HG03354 (cell line): Measurements from ENCODE around the gene RNF167.
A peak's percentile ranks its signal among the peaks of the same experiment; 100 is the strongest.

Experiments
- ATAC-seq: cut with Tn5 transposase; IDR thresholded peaks from one replicate; pipeline ENCODE4 v1.9.1; 2021; ENCODE audit warnings: mild to moderate bottlenecking; ENCODE audit not compliant: unreplicated experiment, poor library complexity, severe bottlenecking

Gene RNF167

DNA sequence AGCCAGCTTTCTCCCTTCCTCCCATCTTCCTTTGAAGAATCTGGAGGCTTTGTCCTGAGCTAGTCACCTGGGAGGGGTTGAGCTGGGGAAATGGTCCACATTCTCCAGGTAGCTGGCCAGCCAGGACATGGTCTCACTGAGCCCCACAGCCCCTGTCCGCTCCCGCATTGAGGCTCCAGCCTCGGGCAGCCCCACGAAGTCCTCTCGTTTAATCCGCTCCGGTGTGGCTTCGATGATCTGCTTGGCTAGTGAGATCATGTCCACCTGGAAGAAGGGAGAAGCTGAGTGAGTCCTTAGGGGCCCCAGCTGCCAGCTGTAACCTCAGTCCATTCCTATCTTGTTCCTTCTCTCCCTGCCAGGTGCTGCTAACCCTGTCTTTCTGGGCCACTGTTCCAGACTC is 30.2 kb downstream of the RNF167 start:
- ATAC-seq: no peak

DNA sequence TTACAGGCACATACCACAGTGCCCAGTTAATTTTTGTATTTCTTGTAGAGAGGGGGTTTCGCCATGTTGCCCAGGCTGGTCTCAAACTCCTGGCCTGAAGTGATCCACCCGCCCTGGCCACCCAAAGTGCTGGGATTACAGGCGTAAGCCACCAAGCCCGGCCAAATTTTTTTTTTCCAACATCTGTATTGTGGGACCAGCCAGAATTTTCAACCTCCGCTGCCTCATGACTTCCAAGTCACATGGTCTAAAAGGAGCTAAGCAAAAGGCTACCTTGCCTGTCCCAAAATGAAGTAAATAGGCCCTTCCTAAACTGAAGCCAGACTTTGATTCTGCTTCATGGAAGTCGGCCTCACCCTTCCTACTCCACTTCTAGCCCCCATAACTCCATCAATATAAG is 31.8 kb downstream of the RNF167 start:
- no peak for ATAC-seq

DNA sequence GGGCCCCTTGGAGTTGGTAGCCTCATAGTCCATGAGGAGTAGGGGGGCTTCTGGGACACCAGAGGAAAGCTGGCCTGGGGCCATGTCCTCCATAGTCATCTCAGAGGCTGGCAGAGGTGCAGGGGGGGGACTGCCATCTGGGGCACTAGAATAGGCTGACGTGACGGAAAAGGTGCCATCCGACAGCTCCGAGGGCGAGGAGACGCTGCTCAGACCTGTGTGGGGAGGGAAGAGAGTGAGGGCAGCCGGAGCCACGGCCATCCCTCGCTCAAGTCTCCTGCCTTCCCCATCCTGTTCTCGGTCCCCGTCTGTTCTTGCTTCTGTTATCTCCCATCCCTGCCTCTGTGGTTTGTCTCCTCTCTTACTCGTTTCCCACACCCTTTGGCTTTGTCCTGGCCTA is 32.3 kb downstream of the RNF167 start:
- no peak for ATAC-seq

GRCh38 chr17:4972752-4973151 is 32.7 kb downstream of the RNF167 start:
- no peak for ATAC-seq

DNA sequence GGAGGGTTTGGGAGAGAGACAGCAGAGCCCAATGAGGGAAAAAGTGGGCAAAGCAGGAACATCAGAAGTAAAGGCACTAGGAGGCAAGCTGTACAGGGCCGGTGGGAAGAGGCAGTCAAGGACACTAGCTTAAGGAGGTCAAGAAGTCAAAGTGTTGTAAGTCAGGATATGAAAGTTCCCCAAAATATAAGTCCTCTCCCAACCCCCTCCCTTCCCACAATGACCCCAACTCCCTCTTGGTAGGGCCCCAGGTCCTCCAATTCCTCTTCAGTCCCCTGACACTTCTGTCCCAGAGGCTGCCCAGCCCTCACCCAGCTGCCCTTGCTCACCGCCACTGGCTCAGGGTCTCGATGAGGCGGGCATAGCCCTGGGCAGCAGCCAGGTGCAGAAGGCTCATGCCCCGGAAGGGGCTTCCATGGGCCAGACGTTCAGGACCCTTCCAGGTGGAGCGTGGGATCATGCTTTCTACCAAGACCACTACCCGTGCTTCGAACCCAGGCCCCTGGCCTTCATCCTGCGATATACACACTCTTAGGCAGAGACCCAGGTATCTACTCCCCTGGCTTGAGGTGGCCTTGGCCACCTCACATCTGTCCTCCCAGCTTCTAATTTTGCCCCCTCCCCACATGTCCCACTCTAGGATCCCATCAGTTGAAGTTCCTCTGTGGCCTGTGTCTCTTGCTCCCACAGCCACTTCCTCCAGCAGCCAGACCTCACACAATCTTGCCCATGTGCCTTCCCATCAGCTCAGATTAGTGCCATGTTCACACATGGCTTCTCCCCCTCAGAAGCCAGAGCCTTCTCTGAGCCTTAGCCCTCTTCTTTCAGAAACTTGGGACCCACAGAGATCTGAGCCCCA is 33.4 kb downstream of the RNF167 start:
- ATAC-seq: no peak

DNA sequence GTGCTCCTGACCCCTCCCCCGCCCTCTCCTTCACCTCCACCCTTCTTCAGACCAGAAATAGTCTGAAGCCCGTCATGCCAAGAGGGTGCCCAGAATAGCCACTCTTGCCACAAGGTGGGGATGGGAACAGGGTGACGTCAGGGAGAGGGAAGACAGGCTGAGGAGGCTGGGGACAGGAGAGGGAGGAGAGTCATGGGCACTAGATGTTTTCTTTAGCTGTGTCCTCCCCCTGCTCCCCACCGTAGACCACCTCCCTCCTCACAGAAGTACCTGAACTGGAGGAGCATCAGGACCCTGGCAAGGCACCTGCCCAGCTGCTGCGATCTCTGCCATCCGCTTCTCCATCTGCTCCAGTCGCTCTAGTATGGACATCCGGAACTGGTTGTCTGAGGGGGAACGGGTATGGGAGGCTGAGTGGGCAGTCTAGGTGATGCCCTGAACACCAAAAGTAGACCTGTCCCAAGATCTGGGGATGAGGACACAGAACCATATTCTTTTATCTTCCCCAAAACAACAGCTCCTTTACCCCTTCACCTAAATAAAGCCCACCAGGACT is 34.1 kb downstream of the RNF167 start:
- ATAC-seq: no peak

DNA sequence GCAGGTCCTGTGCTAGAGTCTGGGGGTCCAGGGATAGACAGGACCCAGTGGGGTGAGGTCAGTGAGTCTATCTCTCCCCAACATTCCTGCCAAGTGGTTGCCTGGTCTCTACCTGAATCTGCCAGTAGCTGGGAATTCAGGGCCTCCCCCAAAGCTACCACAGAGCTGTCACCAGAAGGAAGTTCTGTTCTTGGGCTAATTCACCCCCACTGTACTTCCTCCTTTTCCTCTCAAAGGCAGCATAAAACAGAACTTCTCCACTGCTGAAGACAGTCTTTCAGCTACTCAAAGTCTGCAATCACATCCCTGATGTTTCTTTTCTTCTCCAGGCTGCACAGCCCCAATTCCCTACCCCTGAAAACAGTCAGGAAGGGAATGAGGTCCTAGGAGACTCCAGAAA is 38.7 kb downstream of the RNF167 start:
- no peak for ATAC-seq

DNA sequence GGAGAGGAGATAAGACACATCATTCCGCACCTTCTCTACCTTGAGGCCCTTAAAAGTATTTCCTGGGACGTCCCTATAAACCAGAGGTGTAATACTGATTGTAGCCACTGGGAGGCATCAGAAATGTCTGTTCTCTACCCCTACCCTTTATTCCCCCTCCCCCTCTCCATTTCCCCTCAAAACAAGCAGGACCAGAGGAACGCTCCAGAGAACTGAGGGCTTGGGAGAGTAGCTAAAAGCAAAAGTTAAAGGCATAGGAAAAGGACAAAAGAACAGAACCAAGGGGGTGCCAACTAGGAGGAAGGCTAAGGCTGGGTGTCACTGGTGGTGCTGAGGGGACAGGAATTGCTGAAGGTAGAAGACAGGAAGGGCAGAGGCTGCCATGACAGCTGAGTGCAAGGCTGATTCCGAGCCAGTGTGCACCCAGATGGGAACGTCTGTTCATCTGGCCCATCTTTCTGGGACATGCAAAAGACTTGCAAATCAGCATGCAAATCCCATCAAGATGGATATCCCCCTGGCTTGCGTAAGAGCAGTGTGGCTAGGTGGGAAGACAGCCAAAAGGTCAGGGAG is 40.7 kb downstream of the RNF167 start:
- ATAC-seq: no peak

GRCh38 chr17:4982305-4982704 is 42.2 kb downstream of the RNF167 start:
- ATAC-seq: no peak

GRCh38 chr17:4986403-4986802 is 46.3 kb downstream of the RNF167 start:
- ATAC-seq: no peak

- ATAC-seq: peak; percentile 79
These were observed 47.1 kb downstream of the RNF167 start, which contains the start of gene CAMTA2 for GRCh38 chr17:4986951-4987766. Gene CAMTA2 (minus strand): TSS chr17:4987675. CDS start chr17:4986222, 1,453 bp downstream.

DNA sequence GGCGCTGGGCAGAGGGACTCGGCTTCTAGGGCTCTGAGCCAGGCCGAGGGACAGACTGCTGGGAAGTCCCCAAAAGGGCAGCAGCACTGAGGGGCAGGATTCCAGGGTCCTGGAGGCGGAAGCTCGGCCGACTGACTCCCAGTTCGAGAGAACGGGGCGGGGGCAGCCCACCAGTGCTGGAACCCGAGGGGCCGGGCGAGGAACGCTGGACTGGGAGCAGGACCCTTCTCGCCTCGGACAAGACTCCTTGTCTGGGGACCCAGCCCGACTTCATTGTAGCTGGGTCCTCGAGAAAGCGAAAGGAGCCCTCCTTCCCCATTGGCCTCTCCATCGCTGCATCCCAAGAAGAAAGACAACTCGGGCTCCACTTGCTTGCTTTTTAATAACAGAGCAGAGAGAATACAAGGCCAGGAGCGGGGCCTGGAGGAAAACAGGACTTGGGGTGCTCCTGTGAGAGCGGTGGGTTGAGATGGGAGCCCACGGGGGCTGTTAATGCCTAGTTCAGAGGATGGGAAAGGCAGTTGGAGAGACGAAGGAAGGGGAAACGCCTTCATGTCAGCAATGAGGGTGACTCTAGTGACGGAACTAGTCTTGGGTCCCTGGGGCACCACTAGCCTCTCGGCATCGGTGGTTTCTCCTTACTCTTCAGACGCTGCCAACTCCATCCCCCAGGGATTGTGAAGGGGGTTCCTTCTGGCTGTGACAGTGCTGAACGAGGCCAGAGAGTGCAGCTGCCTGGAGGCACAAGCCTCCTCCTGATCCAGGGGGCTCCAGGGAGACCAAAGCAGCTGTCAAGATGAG is 47.9 kb downstream of the RNF167 start:
- no peak for ATAC-seq

DNA sequence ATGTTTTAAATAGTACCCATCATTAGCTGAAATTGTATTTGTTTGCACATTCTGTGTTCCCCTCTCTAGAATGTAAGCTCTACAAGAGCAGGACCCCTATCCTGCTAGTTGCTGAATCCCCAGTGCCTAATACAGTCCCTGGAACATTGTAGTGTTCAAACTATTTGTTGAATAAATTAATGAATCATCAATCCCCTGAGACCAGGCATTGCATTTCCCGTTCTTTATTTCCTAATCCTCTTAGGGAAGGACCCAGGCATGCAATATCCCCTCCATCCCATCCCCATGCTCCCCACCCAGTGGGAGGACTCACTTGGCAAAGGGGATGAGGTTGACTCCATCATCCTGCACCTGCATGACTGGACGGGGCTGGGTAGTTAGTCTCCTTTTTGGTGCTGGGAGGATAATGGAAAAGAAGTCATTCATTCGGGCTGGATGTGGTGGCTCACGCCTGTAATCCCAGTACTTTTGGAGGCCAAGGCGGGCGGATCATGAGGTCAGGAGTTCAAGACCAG is 54.1 kb downstream of the RNF167 start:
- ATAC-seq: no peak
